ENCODE results near the gene RBL1.
A peak's percentile ranks its signal among the peaks of the same experiment; 100 is the strongest.

The RBL1 gene

GRCh38 chr20:36956674-36957073 lies 139.1 kb downstream of the RBL1 start:
- no peak overlapping the region for H3K4me3 ChIP-seq (replicated peaks; ENCODE audit: low read depth, low read length)
- no peak for DNase-seq (ENCODE audit: low read depth)

GRCh38 chr20:36956016-36956415 lies 139.8 kb downstream of the RBL1 start:
- TF ChIP-seq CTCF (IDR thresholded peaks at IDR 0.05; ENCODE audit: low read length, missing control alignments), result no peak
- DNase-seq (ENCODE audit: low read depth), result no peak
- H3K4me3 ChIP-seq (replicated peaks; ENCODE audit: low read depth, low read length), result no peak overlapping the region

More at GRCh38 chr20:36956674-36957073, 139.1 kb downstream of the RBL1 start:
- TF ChIP-seq CTCF (IDR thresholded peaks at IDR 0.05; ENCODE audit: low read length, missing control alignments), result no peak

GRCh38 chr20:36951979-36952738 lies 143.6 kb downstream of the RBL1 start:
- TF ChIP-seq CTCF (IDR thresholded peaks at IDR 0.05; ENCODE audit: low read length, missing control alignments), result no peak
- peak overlapping the region; percentile 97 for H3K4me3 ChIP-seq (replicated peaks; ENCODE audit: low read depth, low read length)
- DNase-seq (ENCODE audit: low read depth), result no peak

- peak within 1 kb of the TSS; percentile 97 for H3K4me3 ChIP-seq (replicated peaks; ENCODE audit: low read depth, low read length)
- no peak for TF ChIP-seq CTCF (IDR thresholded peaks at IDR 0.05; ENCODE audit: low read length, missing control alignments)
- peak; percentile 98 for DNase-seq (ENCODE audit: low read depth)
These were observed 144.4 kb downstream of the RBL1 start, which contains the start of gene SAMHD1 for GRCh38 chr20:36951198-36951978. SAMHD1 (minus strand) TSS chr20:36951708; CDS start chr20:36951643, 65 bp downstream.

GRCh38 chr20:36950414-36951197 lies 145.2 kb downstream of the RBL1 start:
- peak; percentile 32 for DNase-seq (ENCODE audit: low read depth)
- H3K4me3 ChIP-seq (replicated peaks; ENCODE audit: low read depth, low read length), result peak overlapping the region; percentile 97
- TF ChIP-seq CTCF (IDR thresholded peaks at IDR 0.05; ENCODE audit: low read length, missing control alignments), result no peak

All from fibroblast of pulmonary artery (primary cell).